Peyer's patch (tissue), 4 donors: Measurements from ENCODE around the gene SPATA3.

ENCODE experiments used
- POLR2A ChIP-seq, 2 donors: fragments of 450-650 bp; IDR thresholded peaks; one replicate each; pipeline ENCODE4 v1.5.1; 2017; ENCODE audit warnings: antibody characterized with exemption in 2 of 2, mild to moderate bottlenecking in 2 of 2, moderate library complexity in 2 of 2
- TF ChIP-seq, protein P1 (sequence below), 6 experiments: fragments of 450-650 bp in 4 of 6; fragments of 200-600 bp in 2 of 6; sonication (generic) in 1 of 6; IDR thresholded peaks; one replicate each; pipeline ENCODE4 v1.5.1; 2017 to 2019; ENCODE audit warnings: antibody characterized with exemption in 6 of 6, mild to moderate bottlenecking in 3 of 6, moderate library complexity in 1 of 6

DNA sequence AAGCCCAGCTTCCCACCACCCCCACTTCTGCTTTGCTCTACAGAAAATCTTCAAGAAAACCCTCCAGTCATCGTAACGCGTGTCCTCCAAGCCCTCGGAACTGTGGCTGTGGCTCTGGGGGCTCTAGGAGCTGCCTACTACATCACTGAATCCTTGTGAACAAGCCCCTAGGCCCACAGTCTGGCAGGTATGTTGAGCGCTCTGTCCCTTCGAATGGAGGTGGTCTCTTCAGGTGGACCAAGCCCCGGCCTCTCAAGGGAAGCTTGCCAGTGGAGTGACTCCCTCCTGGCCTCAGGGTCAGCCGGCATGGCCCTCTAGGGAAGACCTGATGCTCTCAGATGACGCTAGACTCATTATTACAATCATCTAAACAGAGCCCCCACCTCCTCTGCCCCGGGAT lies 6.7 kb downstream of the SPATA3 start:
- TF ChIP-seq, protein P1, sequence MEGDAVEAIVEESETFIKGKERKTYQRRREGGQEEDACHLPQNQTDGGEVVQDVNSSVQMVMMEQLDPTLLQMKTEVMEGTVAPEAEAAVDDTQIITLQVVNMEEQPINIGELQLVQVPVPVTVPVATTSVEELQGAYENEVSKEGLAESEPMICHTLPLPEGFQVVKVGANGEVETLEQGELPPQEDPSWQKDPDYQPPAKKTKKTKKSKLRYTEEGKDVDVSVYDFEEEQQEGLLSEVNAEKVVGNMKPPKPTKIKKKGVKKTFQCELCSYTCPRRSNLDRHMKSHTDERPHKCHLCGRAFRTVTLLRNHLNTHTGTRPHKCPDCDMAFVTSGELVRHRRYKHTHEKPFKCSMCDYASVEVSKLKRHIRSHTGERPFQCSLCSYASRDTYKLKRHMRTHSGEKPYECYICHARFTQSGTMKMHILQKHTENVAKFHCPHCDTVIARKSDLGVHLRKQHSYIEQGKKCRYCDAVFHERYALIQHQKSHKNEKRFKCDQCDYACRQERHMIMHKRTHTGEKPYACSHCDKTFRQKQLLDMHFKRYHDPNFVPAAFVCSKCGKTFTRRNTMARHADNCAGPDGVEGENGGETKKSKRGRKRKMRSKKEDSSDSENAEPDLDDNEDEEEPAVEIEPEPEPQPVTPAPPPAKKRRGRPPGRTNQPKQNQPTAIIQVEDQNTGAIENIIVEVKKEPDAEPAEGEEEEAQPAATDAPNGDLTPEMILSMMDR (IDR thresholded peaks at IDR 0.05): no peak
- TF ChIP-seq POLR2A (IDR thresholded peaks at IDR 0.05): no peak
